WI38 (cell line): Measurements from ENCODE around the gene BAIAP2.
"Not testable (repeated sequence)": the region's sequence is repeated elsewhere in the genome, so short reads cannot be mapped to it uniquely, and the experiment has no call there.

Experiments
- H3K4me3 ChIP-seq: 2 replicates; pipeline ENCODE4 v1.5.1; 2011; ENCODE audit warnings: low read depth, mild to moderate bottlenecking, control low read depth, low read length
- TF ChIP-seq, protein P1 (sequence below): IDR thresholded peaks from 2 replicates; pipeline ENCODE4 v1.5.1; 2012; ENCODE audit warnings: low read depth, mild to moderate bottlenecking, control low read depth, low read length

The BAIAP2 gene

GRCh38 chr17:81143200-81143527 lies 108.2 kb downstream of the BAIAP2 start:
- no peak overlapping the region for H3K4me3 ChIP-seq
- TF ChIP-seq, protein P1, sequence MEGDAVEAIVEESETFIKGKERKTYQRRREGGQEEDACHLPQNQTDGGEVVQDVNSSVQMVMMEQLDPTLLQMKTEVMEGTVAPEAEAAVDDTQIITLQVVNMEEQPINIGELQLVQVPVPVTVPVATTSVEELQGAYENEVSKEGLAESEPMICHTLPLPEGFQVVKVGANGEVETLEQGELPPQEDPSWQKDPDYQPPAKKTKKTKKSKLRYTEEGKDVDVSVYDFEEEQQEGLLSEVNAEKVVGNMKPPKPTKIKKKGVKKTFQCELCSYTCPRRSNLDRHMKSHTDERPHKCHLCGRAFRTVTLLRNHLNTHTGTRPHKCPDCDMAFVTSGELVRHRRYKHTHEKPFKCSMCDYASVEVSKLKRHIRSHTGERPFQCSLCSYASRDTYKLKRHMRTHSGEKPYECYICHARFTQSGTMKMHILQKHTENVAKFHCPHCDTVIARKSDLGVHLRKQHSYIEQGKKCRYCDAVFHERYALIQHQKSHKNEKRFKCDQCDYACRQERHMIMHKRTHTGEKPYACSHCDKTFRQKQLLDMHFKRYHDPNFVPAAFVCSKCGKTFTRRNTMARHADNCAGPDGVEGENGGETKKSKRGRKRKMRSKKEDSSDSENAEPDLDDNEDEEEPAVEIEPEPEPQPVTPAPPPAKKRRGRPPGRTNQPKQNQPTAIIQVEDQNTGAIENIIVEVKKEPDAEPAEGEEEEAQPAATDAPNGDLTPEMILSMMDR: no peak

DNA sequence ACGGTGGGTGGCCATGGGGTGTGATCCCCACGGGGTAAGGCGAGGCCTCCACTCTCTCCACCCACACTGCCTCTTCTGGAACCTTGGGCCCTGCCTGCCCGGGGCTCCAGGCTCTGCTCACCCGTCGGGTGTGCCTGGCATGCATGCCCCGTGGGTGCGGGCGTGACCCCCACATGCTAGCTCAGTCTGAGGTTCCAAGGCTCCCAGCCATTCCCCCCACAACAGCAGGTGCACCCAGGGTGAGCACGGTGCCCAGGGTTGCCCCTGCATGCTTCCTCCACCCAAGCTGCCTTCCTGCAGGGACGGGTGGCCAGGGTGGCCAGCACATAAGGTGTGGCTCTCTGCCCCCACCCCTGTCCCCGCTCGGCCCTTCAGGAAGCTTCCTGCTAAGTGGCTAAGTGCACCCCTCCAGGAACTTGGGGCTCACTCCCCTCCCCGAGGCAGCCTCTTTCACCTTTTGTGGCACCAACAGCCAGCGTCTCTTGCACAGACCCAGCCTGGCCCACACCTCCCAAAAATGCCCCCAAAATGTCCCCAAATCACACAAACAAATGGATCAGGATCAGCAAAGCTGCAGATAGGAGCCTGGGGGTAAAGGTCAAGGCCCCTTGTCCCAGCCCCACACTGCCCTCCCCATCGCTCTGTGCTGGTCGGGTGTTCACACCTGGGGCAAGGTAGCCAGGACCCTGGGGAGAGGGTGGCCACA lies 108.9 kb downstream of the BAIAP2 start:
- TF ChIP-seq, protein P1: no peak
- no peak overlapping the region for H3K4me3 ChIP-seq

- TF ChIP-seq, protein P1: no peak
Measured at GRCh38 chr17:81144423-81144781, 109.5 kb downstream of the BAIAP2 start.

DNA sequence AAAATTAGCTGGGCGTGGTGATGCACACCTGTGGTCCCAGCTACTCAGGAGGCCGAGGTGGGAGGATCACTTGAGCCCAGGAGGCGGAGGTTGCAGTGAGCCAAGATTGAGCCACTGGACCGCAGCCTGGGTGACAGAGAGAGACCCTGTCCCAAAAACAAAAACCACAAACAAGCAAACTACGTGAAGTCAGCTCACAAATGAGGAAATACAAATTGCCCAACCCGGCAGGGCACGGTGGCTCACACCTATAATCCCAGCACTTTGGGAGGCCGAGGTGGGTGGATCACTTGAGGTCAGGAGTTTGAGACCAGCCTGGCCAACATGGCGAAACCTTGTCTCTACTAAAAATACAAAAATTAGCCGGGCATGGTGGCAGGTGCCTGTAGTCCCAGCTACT lies 111.3 kb downstream of the BAIAP2 start:
- not testable (repeated sequence) for H3K4me3 ChIP-seq

More at GRCh38 chr17:81144423-81144781, 109.5 kb downstream of the BAIAP2 start:
- no peak overlapping the region for H3K4me3 ChIP-seq

GRCh38 chr17:81147701-81148100 lies 112.8 kb downstream of the BAIAP2 start:
- TF ChIP-seq, protein P1: no peak
- no peak overlapping the region for H3K4me3 ChIP-seq

DNA sequence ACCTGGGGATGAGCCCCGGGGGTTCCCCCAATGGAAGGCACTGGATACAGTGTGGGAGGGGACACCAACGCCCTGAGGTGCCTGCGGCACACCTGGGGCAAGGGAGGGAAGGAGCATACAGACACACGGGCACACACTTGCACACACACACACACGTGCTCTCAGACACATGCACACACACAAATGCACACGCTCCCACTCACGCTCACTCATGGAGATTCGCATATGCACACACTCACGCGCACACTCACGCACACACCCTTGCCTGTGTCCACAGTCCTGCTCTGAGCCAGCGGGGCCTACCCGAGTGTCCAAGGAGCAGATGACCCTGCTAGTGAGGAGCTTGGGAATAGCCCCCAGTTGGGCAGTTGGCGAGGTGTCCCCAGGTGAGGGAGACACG lies 113.6 kb downstream of the BAIAP2 start:
- TF ChIP-seq, protein P1: no peak
- no peak overlapping the region for H3K4me3 ChIP-seq

DNA sequence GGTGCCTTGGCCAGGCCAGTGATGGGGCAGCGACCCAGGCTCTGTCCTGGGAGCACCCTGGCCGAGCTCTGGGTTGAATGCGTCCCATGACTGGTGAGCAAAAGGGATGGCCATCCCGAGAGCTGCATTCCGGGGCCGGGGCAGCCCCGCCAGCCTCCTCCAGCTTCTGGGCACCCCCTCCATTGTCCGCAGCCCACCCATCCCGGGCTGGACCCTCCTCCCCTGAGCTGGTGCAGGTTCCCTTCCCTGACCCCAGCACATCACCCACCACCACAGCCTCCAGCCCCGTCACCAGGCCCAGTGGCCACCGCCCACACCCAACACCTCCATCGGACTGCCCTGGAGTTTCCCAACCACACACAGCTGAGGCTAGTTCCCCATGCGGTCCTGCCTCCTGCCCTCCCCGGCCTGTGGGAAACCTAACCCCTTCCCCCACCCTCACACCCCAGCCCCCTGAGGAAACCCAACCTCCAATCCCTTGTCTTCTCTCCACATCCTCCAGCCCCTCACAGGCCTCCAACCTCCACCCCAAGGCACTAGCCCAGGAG lies 114.1 kb downstream of the BAIAP2 start:
- TF ChIP-seq, protein P1: no peak
- no peak overlapping the region for H3K4me3 ChIP-seq
